IPS DF 4.7 (cell line): Measurements from ENCODE around the gene BCOR.

Experiments used
- DNase-seq: peaks from one replicate; pipeline ENCODE4 v3.0.0-alpha.2; 2013; ENCODE audit warnings: low spot score; ENCODE audit errors: extremely low read depth

The BCOR gene

GRCh38 chrX:40116925-40117324, 19.2 kb upstream of the BCOR start:
- no peak for DNase-seq

- DNase-seq, result no peak
Observed at GRCh38 chrX:40112996-40113395, 15.2 kb upstream of the BCOR start.

GRCh38 chrX:40111868-40112267, 14.1 kb upstream of the BCOR start:
- no peak for DNase-seq

- DNase-seq, result no peak
Observed at GRCh38 chrX:40109288-40110008, 11.7 kb upstream of the BCOR start.

GRCh38 chrX:40108959-40109287, 11.2 kb upstream of the BCOR start:
- no peak for DNase-seq

GRCh38 chrX:40108162-40108958, 10.6 kb upstream of the BCOR start:
- no peak for DNase-seq

- DNase-seq, result no peak
Observed at GRCh38 chrX:40107291-40108161, 9.8 kb upstream of the BCOR start.

GRCh38 chrX:40106676-40107290, 9.0 kb upstream of the BCOR start:
- no peak for DNase-seq

- no peak for DNase-seq
Observed at GRCh38 chrX:40105835-40106675, 8.3 kb upstream of the BCOR start.

- DNase-seq, result no peak
Observed at GRCh38 chrX:40104985-40105834, 7.5 kb upstream of the BCOR start.

- no peak for DNase-seq
Observed at GRCh38 chrX:40104630-40104984, 6.8 kb upstream of the BCOR start.

GRCh38 chrX:40103565-40104323, 6.0 kb upstream of the BCOR start:
- no peak for DNase-seq

- DNase-seq, result no peak
Observed at GRCh38 chrX:40102393-40103381, 4.9 kb upstream of the BCOR start.

- DNase-seq, result no peak
Observed at GRCh38 chrX:40101430-40101802, 3.7 kb upstream of the BCOR start.

GRCh38 chrX:40100537-40101429, 3.0 kb upstream of the BCOR start:
- DNase-seq, result no peak

- no peak for DNase-seq
Observed at GRCh38 chrX:40100141-40100536, 2.4 kb upstream of the BCOR start.
